Fibroblast of villous mesenchyme (primary cell): ENCODE results near the gene C1R. TPM values are rescaled to one million over a fixed set of nuclear protein-coding genes. Genes with fewer than 3 reads are reported as not detected.
"Not testable (repeated sequence)": the region's sequence is repeated elsewhere in the genome, so short reads cannot be mapped to it uniquely, and the experiment has no call there.

Source experiments
- DNase-seq: peaks from one replicate; pipeline ENCODE4 v3.0.0-alpha.2; 2010; ENCODE audit warnings: low read depth
- H3K4me3 ChIP-seq: 2 replicates; pipeline ENCODE4 v1.5.1; 2011; ENCODE audit warnings: low read depth, mild to moderate bottlenecking, low read length
- CTCF ChIP-seq: IDR thresholded peaks from 2 replicates; pipeline ENCODE4 v1.5.1; 2012; ENCODE audit warnings: low read depth, mild to moderate bottlenecking, low read length; ENCODE audit not compliant: insufficient read depth
- total RNA-seq: library from RNA; depleted of rRNA; stranded (reverse); fragments of >200 nt; gene quantifications from 2 replicates; pipeline ENCODE4 v1.2.3, GENCODE V29; 2012

C1R gene
- total RNA-seq, 1 donor = 84.2 TPM

- H3K4me3 ChIP-seq = no peak overlapping the region
- peak; percentile 54 for TF ChIP-seq CTCF
- peak; percentile 57 for DNase-seq
Observed at GRCh38 chr12:7042842-7043241, 49.4 kb downstream of the C1R start.

GRCh38 chr12:7039403-7039802 is 52.8 kb downstream of the C1R start:
- no peak for DNase-seq
- H3K4me3 ChIP-seq = no peak overlapping the region
- TF ChIP-seq CTCF = no peak

DNA sequence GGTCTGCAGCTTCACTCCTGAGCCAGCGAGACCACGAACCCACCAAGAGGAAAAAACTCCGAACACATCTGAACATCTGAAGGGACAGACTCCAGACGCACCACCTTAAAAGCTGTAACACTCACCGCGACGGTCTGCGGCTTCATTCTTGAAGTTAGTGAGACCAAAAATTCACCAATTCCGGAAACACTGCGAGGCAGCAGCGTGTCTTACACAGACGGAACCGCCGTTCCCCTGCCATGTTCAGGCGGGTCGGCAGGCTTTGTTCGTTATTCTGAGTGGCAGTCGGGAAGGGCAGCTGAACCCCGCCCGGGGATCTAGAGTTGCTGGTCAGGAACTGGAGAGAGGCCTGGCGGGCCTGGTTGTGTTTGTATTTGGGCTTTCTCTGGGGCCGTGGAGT is 53.7 kb downstream of the C1R start:
- no peak for DNase-seq
- no peak for TF ChIP-seq CTCF
- no peak overlapping the region for H3K4me3 ChIP-seq

- DNase-seq, H3K4me3 ChIP-seq: not testable (repeated sequence)
Observed at GRCh38 chr12:7037411-7037810, 54.8 kb downstream of the C1R start.

- no peak overlapping the region for H3K4me3 ChIP-seq
- TF ChIP-seq CTCF = no peak
- no peak for DNase-seq
Observed at GRCh38 chr12:7035463-7035862, 56.8 kb downstream of the C1R start.

GRCh38 chr12:7034464-7034863 is 57.8 kb downstream of the C1R start:
- no peak overlapping the region for H3K4me3 ChIP-seq
- no peak for TF ChIP-seq CTCF

GRCh38 chr12:7032990-7033389 is 59.3 kb downstream of the C1R start:
- TF ChIP-seq CTCF = no peak
- no peak for DNase-seq

More at GRCh38 chr12:7034464-7034863, 57.8 kb downstream of the C1R start:
- DNase-seq = no peak

More at GRCh38 chr12:7032990-7033389, 59.3 kb downstream of the C1R start:
- no peak overlapping the region for H3K4me3 ChIP-seq
